ENCODE measurements around the gene C19orf38. TPM values are rescaled to one million over a fixed set of nuclear protein-coding genes. Genes with fewer than 3 reads are reported as not detected.

C19orf38 gene
- total and polyA plus RNA-seq, 9 of the 15 experiments (the other 6 are each of a cell fraction or from before 2014, with no cell fraction given), result 0.14 to 0.18 TPM; not detected in 7

GRCh38 chr19:10811391-10812111, 36.7 kb upstream of the C19orf38 start (continued):
- TF ChIP-seq GTF2F1 (IDR thresholded peaks at IDR 0.05; ENCODE audit: low read depth, low read length) (no peak), ARID4B (CRISPR knock-in tag; IDR thresholded peaks at IDR 0.05) (no peak), RBBP5 (IDR thresholded peaks at IDR 0.05; ENCODE audit: borderline replicate concordance, insufficient read depth, low read length, poor library complexity, severe bottlenecking) (no peak), CTCF (IDR thresholded peaks at IDR 0.05 in 2 of 3, conservative IDR thresholded peaks at IDR 0.05 in 1 of 3; ENCODE audit: insufficient read depth in 2 of 3, low read depth in 1 of 3, low read length in 3 of 3) (0 out of 6 replicates have a peak, but pooled peaks of 1 of the 3 experiments have one; percentile 2), SMAD4 (CRISPR knock-in tag; conservative IDR thresholded peaks at IDR 0.05) (0 out of 2 replicates have a peak, but pooled peaks have one; percentile 19), HSF4 (CRISPR knock-in tag; IDR thresholded peaks at IDR 0.05; ENCODE audit: borderline replicate concordance) (no peak), GTF2B (IDR thresholded peaks at IDR 0.05; ENCODE audit: extremely low read depth, insufficient read length) (no peak), BRD9 (IDR thresholded peaks at IDR 0.05; ENCODE audit: low read depth, partially characterized antibody) (no peak), NFRKB (IDR thresholded peaks at IDR 0.05; ENCODE audit: low read depth) (no peak), ZKSCAN3 (CRISPR knock-in tag; IDR thresholded peaks at IDR 0.05) (no peak), JUN (IDR thresholded peaks at IDR 0.05; ENCODE audit: borderline replicate concordance, low read depth, low read length) (no peak), JUN (CRISPR knock-in tag; IDR thresholded peaks at IDR 0.05; ENCODE audit: borderline replicate concordance) (no peak), KLF6 (CRISPR knock-in tag; IDR thresholded peaks at IDR 0.05; ENCODE audit: borderline replicate concordance) (no peak), ARID1B (IDR thresholded peaks at IDR 0.05) (peak; percentile 69), HNRNPUL1 (IDR thresholded peaks at IDR 0.05; ENCODE audit: low read length) (no peak), ILF3 (IDR thresholded peaks at IDR 0.05; ENCODE audit: borderline replicate concordance) (no peak), RB1 (IDR thresholded peaks at IDR 0.05; ENCODE audit: low read depth) (no peak), ZNF830 (CRISPR knock-in tag; IDR thresholded peaks at IDR 0.05) (no peak), SIX5 (IDR thresholded peaks at IDR 0.05; ENCODE audit: borderline replicate concordance in 1 of 2, insufficient read depth in 1 of 2, low read depth in 1 of 2, low read length in 2 of 2) (no peak), CC2D1A (IDR thresholded peaks at IDR 0.05) (no peak), TCF3 (CRISPR knock-in tag; IDR thresholded peaks at IDR 0.05) (peak; percentile 81), CTBP1 (IDR thresholded peaks at IDR 0.05; ENCODE audit: borderline replicate concordance) (peak; percentile 68), L3MBTL2 (IDR thresholded peaks at IDR 0.05) (0 out of 2 replicates have a peak, but pooled peaks have one; percentile 12)

All from K562 (cell line).